ENCODE results near the gene PZP. TPM values are rescaled to one million over a fixed set of nuclear protein-coding genes. Genes with fewer than 3 reads are reported as not detected.
A peak's percentile ranks its signal among the peaks of the same experiment; 100 is the strongest.
"Not testable (repeated sequence)": the region's sequence is repeated elsewhere in the genome, so short reads cannot be mapped to it uniquely, and the experiment has no call there.

The PZP gene
- total RNA-seq (not detected), polyA plus RNA-seq (under 1 TPM in 1 of 2 donors, not detected in 1; 0.32 TPM)

DNA sequence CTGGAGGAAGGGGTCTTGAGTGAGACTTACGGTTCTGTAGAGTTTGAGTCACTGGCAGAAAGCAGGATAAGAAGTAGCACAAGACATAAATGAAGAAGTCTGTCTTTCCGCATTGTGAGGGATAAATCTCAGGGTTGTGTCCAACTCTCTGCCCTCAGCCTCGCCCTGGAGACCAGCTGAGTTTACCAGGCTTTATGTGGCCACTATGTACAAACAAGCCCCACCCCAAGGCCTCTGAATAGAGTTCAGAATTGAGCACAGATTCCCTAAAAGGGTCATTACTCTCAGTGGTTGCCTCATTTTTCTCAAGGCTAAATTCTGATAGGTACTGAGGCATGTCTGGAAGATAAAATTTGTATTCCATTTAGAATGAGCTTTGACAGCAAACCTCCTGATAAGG, at the start of gene PZP:
TSS of gene PZP (minus strand) at position 167 of the 400 bp plus-strand sequence. CDS start at position 113, 54 bp downstream.
- no peaks in the 10 kb centered on the region for H3K27me3 ChIP-seq (ENCODE audit: insufficient read depth, low read length)
- POLR2A ChIA-PET (ENCODE audit: partially characterized antibody) = no interaction called here
- no peak within 1 kb of the TSS for H3K4me3 ChIP-seq (ENCODE audit: low read length in 2 of 2)
- DNase-seq = no peak
- Mint-ChIP-seq H3K36me3 (peaks cover 12 to 13% of the 10 kb centered on the region in 2 donors), H3K4me1 (peaks cover 0 to 4% (median 0%) of the 10 kb centered on the region in 4 donors), H3K27me3 (no peaks in the 10 kb centered on the region), H3K9me3 (peaks cover 0 to 4% (median 0%) of the 10 kb centered on the region in 8 donors), H3K27ac (peak within 1 kb of the TSS in 1 of 7 donors; percentile 17), H3K4me3 (no peak within 1 kb of the TSS)
- no peaks in the 10 kb centered on the region for H3K4me1 ChIP-seq (ENCODE audit: insufficient read depth, low read length)
- H3K36me3 ChIP-seq (ENCODE audit: insufficient read depth, low read length) = no peaks in the 10 kb centered on the region
- no peak within 1 kb of the TSS for H3K27ac ChIP-seq (ENCODE audit: low read depth, low read length)
- CTCF ChIA-PET (ENCODE audit: partially characterized antibody) = no interaction called here
- intact Hi-C loops (cut with micrococcal nuclease) = no loop called here
- H3K9me3 ChIP-seq (ENCODE audit: control insufficient read depth in 1 of 2, low read length in 2 of 2) = no peaks in the 10 kb centered on the region

DNA sequence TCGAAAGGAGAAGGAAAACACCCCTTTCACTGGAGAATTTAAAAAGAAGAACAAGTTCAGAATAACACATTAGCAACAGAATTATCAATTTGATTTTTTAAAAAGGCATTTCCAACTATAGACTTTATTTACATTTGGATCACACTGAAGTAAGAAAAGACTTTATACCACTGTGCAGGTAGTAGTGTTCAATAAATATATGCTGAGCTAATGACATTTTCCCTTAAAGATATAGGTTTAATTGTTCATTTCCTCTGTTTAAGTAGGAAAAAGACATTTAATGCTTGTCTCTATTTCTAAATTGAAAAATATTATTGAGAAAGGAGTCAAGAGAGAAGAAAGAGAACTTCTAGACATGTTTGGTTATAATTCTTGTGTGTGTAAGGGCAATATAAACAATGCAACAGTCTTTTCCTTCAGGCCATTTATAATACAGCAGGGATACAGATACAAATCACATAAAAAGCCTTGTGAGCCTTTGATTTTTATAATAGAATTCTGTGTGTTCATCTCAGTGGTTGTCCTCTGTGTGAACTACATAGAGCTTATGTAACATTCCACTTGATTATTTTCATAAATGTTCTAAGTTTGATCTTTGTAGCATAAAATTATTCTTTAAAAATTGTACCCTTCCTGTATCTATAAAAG, 48.7 kb upstream of the PZP start:
- no peaks in the 10 kb centered on the region for H3K9me3 ChIP-seq (ENCODE audit: control insufficient read depth in 1 of 2, low read length in 2 of 2)
- no peak for DNase-seq
- no peak overlapping the region for H3K27ac ChIP-seq (ENCODE audit: low read depth, low read length)
- no peaks in the 10 kb centered on the region for H3K36me3 ChIP-seq (ENCODE audit: insufficient read depth, low read length)
- intact Hi-C loops (cut with micrococcal nuclease) = no loop called here
- H3K4me1 ChIP-seq (ENCODE audit: insufficient read depth, low read length) = no peaks in the 10 kb centered on the region
- H3K4me1 Mint-ChIP-seq = no peaks in the 10 kb centered on the region
- H3K4me3 ChIP-seq (ENCODE audit: low read length in 2 of 2) = no peak overlapping the region
- ChIA-PET CTCF (ENCODE audit: partially characterized antibody) (no interaction called here), POLR2A (ENCODE audit: partially characterized antibody) (no interaction called here)
- no peak overlapping the region for H3K27ac Mint-ChIP-seq
- peaks cover 10 to 26% of the 10 kb centered on the region in 2 donors for H3K36me3 Mint-ChIP-seq
- H3K27me3 Mint-ChIP-seq = no peaks in the 10 kb centered on the region
- no peak overlapping the region for H3K4me3 Mint-ChIP-seq
- H3K27me3 ChIP-seq (ENCODE audit: insufficient read depth, low read length) = no peaks in the 10 kb centered on the region
- H3K9me3 Mint-ChIP-seq = peaks cover 0 to 7% (median 3%) of the 10 kb centered on the region in 8 donors

DNA sequence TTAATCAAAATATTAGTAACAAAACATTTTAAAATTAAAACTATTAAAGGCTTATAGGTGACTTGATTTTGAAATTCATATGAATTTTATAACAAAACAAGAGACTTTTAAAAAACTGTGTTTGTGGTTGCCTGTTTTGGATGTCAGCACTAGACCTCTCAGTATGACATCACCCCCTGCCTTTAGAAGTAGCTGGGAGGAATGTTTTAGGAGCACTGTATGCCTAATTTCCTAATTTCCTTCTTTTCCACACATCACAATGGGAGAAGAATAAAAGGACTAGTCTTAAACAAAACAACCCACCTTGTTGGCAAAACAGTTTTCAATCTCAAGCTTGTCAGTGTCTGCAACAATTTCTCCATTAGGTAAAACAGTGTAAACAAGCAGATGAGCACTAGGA, 48.1 kb upstream of the PZP start:
- H3K9me3 ChIP-seq (ENCODE audit: control insufficient read depth in 1 of 2, low read length in 2 of 2) = no peaks in the 10 kb centered on the region
- no peaks in the 10 kb centered on the region for H3K27me3 ChIP-seq (ENCODE audit: insufficient read depth, low read length)
- Mint-ChIP-seq H3K4me1 (no peaks in the 10 kb centered on the region), H3K36me3 (peaks cover 10 to 26% of the 10 kb centered on the region in 2 donors), H3K27me3 (no peaks in the 10 kb centered on the region), H3K27ac (no peak overlapping the region), H3K4me3 (no peak overlapping the region), H3K9me3 (peaks cover 0 to 10% (median 3%) of the 10 kb centered on the region in 8 donors)
- no peak overlapping the region for H3K4me3 ChIP-seq (ENCODE audit: low read length in 2 of 2)
- intact Hi-C loops (cut with micrococcal nuclease) = no loop called here
- no peaks in the 10 kb centered on the region for H3K4me1 ChIP-seq (ENCODE audit: insufficient read depth, low read length)
- H3K36me3 ChIP-seq (ENCODE audit: insufficient read depth, low read length) = no peaks in the 10 kb centered on the region
- no peak overlapping the region for H3K27ac ChIP-seq (ENCODE audit: low read depth, low read length)
- no peak for DNase-seq
- ChIA-PET CTCF (ENCODE audit: partially characterized antibody) (no interaction called here), POLR2A (ENCODE audit: partially characterized antibody) (no interaction called here)

DNA sequence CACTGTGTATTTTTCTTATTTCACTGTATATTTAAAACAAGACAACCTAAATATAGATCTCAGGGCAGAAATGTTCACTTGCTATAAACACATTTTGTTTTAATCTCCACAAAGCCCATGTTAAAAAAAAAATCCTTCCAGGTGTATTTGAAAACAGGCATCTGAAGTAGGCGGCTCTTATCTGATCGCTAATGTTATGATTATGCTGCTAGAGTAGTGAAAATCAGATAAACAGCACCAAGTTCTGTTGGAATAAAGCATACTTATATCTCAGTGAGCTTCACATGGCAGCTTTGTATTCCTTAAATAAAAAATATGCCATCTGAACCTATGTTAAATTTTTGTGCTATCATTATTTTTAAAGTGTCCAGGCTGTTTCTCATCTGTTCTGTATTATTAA, 47.6 kb upstream of the PZP start:
- H3K9me3 Mint-ChIP-seq = peaks cover 0 to 12% (median 3%) of the 10 kb centered on the region in 8 donors
- intact Hi-C loops (cut with micrococcal nuclease) = no loop called here

DNA sequence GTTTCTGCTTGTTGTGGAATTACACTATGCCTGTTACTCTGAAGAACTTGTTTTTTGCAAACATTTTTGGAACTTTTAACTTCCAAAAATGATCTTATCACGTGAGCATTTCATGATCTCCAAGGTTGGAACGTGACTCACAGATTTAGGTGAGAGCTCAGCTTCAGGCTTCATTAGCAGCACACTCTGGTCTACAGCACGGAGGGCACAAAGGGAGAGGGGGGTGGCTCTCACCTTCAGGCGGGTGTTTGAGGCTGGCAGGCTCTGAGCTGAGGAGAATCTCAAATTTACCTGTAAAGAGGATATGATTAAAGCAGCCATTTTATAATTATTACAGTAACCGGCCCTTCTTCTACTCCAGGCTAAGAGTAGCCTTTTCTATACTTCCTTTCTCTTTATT, 45.3 kb upstream of the PZP start:
- ChIA-PET POLR2A (ENCODE audit: partially characterized antibody) (no interaction called here), CTCF (ENCODE audit: partially characterized antibody) (no interaction called here)
- peaks cover 2 to 17% (median 7%) of the 10 kb centered on the region in 8 donors for H3K9me3 Mint-ChIP-seq

More for the DNA sequence above, 47.6 kb upstream of the PZP start:
- Mint-ChIP-seq H3K4me3 (no peak overlapping the region), H3K27me3 (no peaks in the 10 kb centered on the region), H3K27ac (no peak overlapping the region), H3K36me3 (peaks cover 10 to 26% of the 10 kb centered on the region in 2 donors), H3K4me1 (no peaks in the 10 kb centered on the region)
- DNase-seq = no peak
- Histone ChIP-seq H3K27ac (ENCODE audit: low read depth, low read length) (no peak overlapping the region), H3K9me3 (ENCODE audit: control insufficient read depth in 1 of 2, low read length in 2 of 2) (no peaks in the 10 kb centered on the region), H3K36me3 (ENCODE audit: insufficient read depth, low read length) (no peaks in the 10 kb centered on the region), H3K27me3 (ENCODE audit: insufficient read depth, low read length) (no peaks in the 10 kb centered on the region), H3K4me1 (ENCODE audit: insufficient read depth, low read length) (no peaks in the 10 kb centered on the region), H3K4me3 (ENCODE audit: low read length in 2 of 2) (no peak overlapping the region)
- POLR2A ChIA-PET (ENCODE audit: partially characterized antibody) = no interaction called here
- CTCF ChIA-PET (ENCODE audit: partially characterized antibody) = no interaction called here

DNA sequence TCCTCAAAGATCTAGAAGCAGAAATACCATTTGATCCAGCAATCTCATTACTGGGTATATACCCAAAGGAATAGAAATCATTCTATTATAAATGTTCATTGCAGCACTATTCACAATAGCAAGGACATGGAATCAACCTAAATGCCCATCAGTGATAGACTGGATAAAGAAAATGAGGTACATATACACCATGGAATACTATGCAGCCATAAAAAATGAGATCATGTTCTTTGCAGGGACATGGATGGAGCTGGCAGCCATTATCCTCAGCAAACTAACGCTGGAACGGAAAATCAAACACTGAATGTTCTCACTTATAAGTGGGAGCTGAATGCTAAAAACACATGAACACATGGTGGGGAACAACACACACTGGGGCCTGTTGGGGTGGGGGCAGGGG, 44.6 kb upstream of the PZP start:
- H3K9me3 ChIP-seq (ENCODE audit: control insufficient read depth in 1 of 2, low read length in 2 of 2); H3K27ac ChIP-seq (ENCODE audit: low read depth, low read length); H3K27ac Mint-ChIP-seq; H3K27me3 ChIP-seq (ENCODE audit: insufficient read depth, low read length); H3K4me3 ChIP-seq (ENCODE audit: low read length in 2 of 2); H3K4me3 Mint-ChIP-seq; H3K27me3 Mint-ChIP-seq; DNase-seq; H3K4me1 ChIP-seq (ENCODE audit: insufficient read depth, low read length); POLR2A ChIA-PET (ENCODE audit: partially characterized antibody); CTCF ChIA-PET (ENCODE audit: partially characterized antibody); H3K36me3 ChIP-seq (ENCODE audit: insufficient read depth, low read length); intact Hi-C loops (cut with micrococcal nuclease); H3K4me1 Mint-ChIP-seq: not testable (repeated sequence)
- peaks cover 2 to 17% (median 8%) of the 10 kb centered on the region in 8 donors for H3K9me3 Mint-ChIP-seq
- H3K36me3 Mint-ChIP-seq = peaks cover 18 to 27% of the 10 kb centered on the region in 2 donors

More for the DNA sequence above, 45.3 kb upstream of the PZP start:
- intact Hi-C loops (cut with micrococcal nuclease) = no loop called here
- Mint-ChIP-seq H3K4me3 (no peak overlapping the region), H3K27me3 (no peaks in the 10 kb centered on the region), H3K27ac (peak overlapping the region in 2 of 7 donors; percentile 37 to 48), H3K36me3 (peaks cover 16 to 24% of the 10 kb centered on the region in 2 donors), H3K4me1 (peaks cover 0 to 1% (median 0%) of the 10 kb centered on the region in 4 donors)
- Histone ChIP-seq H3K27me3 (ENCODE audit: insufficient read depth, low read length) (no peaks in the 10 kb centered on the region), H3K27ac (ENCODE audit: low read depth, low read length) (no peak overlapping the region), H3K36me3 (ENCODE audit: insufficient read depth, low read length) (no peaks in the 10 kb centered on the region), H3K4me1 (ENCODE audit: insufficient read depth, low read length) (no peaks in the 10 kb centered on the region), H3K9me3 (ENCODE audit: control insufficient read depth in 1 of 2, low read length in 2 of 2) (no peaks in the 10 kb centered on the region), H3K4me3 (ENCODE audit: low read length in 2 of 2) (no peak overlapping the region)
- no peak for DNase-seq

DNA sequence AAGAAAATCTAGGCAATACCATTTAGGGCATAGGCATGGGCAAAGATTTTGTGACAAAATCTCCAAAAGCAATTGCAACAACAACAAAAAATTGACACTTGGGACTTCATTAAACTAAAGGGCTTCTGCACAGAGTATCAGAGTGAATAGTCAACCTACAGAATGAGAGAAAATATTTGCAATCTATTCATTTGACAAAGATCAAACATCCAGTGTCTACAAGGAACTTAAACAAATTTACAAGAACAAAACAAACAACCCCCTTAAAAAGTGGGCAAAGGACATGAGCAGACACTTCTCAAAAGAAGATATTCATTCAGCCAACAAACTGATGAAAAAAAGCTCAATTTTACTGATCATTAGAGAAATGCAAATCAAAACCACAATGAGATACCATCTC, 44.1 kb upstream of the PZP start:
- H3K4me3 Mint-ChIP-seq = no peak overlapping the region
- H3K27ac Mint-ChIP-seq = no peak overlapping the region
- intact Hi-C loops (cut with micrococcal nuclease) = no loop called here
- CTCF ChIA-PET (ENCODE audit: partially characterized antibody) = no interaction called here
- no peaks in the 10 kb centered on the region for H3K27me3 ChIP-seq (ENCODE audit: insufficient read depth, low read length)
- H3K36me3 Mint-ChIP-seq = peaks cover 19 to 27% of the 10 kb centered on the region in 2 donors
- H3K9me3 Mint-ChIP-seq = peaks cover 2 to 17% (median 8%) of the 10 kb centered on the region in 8 donors
- POLR2A ChIA-PET (ENCODE audit: partially characterized antibody) = no interaction called here
- H3K36me3 ChIP-seq (ENCODE audit: insufficient read depth, low read length) = no peaks in the 10 kb centered on the region
- no peaks in the 10 kb centered on the region for H3K9me3 ChIP-seq (ENCODE audit: control insufficient read depth in 1 of 2, low read length in 2 of 2)
- H3K27ac ChIP-seq (ENCODE audit: low read depth, low read length) = no peak overlapping the region
- H3K27me3 Mint-ChIP-seq = no peaks in the 10 kb centered on the region
- H3K4me1 ChIP-seq (ENCODE audit: insufficient read depth, low read length) = no peaks in the 10 kb centered on the region
- peaks cover 0 to 1% (median 0%) of the 10 kb centered on the region in 4 donors for H3K4me1 Mint-ChIP-seq
- DNase-seq = no peak
- H3K4me3 ChIP-seq (ENCODE audit: low read length in 2 of 2) = no peak overlapping the region

All from CD4-positive, alpha-beta memory T cell (primary cell).